SU-DHL-6 (cell line): Measurements from ENCODE around the gene DSCAML1.

Experiments used
- H2AFZ ChIP-seq: fragments of 200-600 bp; sonication (generic); 2 replicates; pipeline ENCODE4 v1.6.1; 2014; ENCODE audit warnings: low read depth, mild to moderate bottlenecking, moderate library complexity, mixed read lengths, antibody characterized with exemption, low read length; ENCODE audit not compliant: severe bottlenecking
- H3F3A ChIP-seq: fragments of 200-600 bp; shearing (Covaris generic); 2 replicates; pipeline ENCODE4 v1.6.0; 2016; ENCODE audit warnings: antibody characterized with exemption, mild to moderate bottlenecking; ENCODE audit not compliant: insufficient read depth
- H3K27ac ChIP-seq: fragments of 200-600 bp; sonication (generic); 2 replicates; pipeline ENCODE4 v1.5.1; 2016; ENCODE audit warnings: low read depth, mild to moderate bottlenecking, low read length, moderate library complexity, mixed read lengths
- H3K27me3 ChIP-seq: fragments of 200-600 bp; sonication (generic), shearing (Covaris generic); 2 replicates; pipeline ENCODE4 v1.6.0; 2014; ENCODE audit warnings: mild to moderate bottlenecking, low read length
- H3K36me3 ChIP-seq: fragments of 200-600 bp; sonication (generic); 2 replicates; pipeline ENCODE4 v1.6.1; 2014; ENCODE audit warnings: mild to moderate bottlenecking, low read length, mixed read lengths
- H3K4me2 ChIP-seq: fragments of 300-600, 200-600 bp; shearing (Covaris generic), sonication (generic); 2 replicates; pipeline ENCODE4 v1.6.0; 2014; ENCODE audit warnings: low read length, low read depth, mild to moderate bottlenecking; ENCODE audit not compliant: poor library complexity, severe bottlenecking
- H3K4me3 ChIP-seq: fragments of 200-600 bp; sonication (generic); 2 replicates; pipeline ENCODE4 v1.5.1; 2014; ENCODE audit warnings: antibody characterized with exemption, low read length, mild to moderate bottlenecking, mixed read lengths; ENCODE audit not compliant: insufficient read depth, poor library complexity, severe bottlenecking
- H3K79me2 ChIP-seq: fragments of 200-600 bp; sonication (generic); 2 replicates; pipeline ENCODE4 v1.6.1; 2014; ENCODE audit warnings: mild to moderate bottlenecking, low read length, moderate library complexity; ENCODE audit not compliant: insufficient read depth
- H3K9ac ChIP-seq: fragments of 200-600 bp; sonication (generic); 2 replicates; pipeline ENCODE4 v1.7.0; 2014; ENCODE audit warnings: mild to moderate bottlenecking, low read length
- H3K9me2 ChIP-seq: fragments of 200-600 bp; sonication (generic); replicated peaks from 2 replicates; pipeline ENCODE4 v1.6.1; 2014; ENCODE audit warnings: low read length; ENCODE audit not compliant: insufficient read depth
- H3K9me3 ChIP-seq: fragments of 200-600 bp; sonication (generic); 2 replicates; pipeline ENCODE4 v1.6.1; 2014; ENCODE audit warnings: low read length, mixed read lengths; ENCODE audit not compliant: insufficient read depth
- H4K20me1 ChIP-seq: fragments of 200-600 bp; sonication (generic); 2 replicates; pipeline ENCODE4 v1.6.1; 2014; ENCODE audit warnings: low read depth, mild to moderate bottlenecking, antibody characterized with exemption, low read length, moderate library complexity, mixed read lengths
- EZH2phosphoT487 ChIP-seq: fragments of 200-600 bp; sonication (generic), shearing (Covaris generic); conservative IDR thresholded peaks from 2 replicates; pipeline ENCODE4 v1.6.1; 2018; ENCODE audit warnings: mild to moderate bottlenecking, antibody characterized with exemption, low read length, moderate library complexity, mixed read lengths
- TF ChIP-seq, protein P1 (sequence below): fragments of 200-600 bp; sonication (generic); IDR thresholded peaks from one replicate; pipeline ENCODE4 v1.5.1; 2017; ENCODE audit warnings: antibody characterized with exemption, mild to moderate bottlenecking, low read length, moderate library complexity; ENCODE audit not compliant: insufficient read depth, poor library complexity, severe bottlenecking

The DSCAML1 gene

DNA sequence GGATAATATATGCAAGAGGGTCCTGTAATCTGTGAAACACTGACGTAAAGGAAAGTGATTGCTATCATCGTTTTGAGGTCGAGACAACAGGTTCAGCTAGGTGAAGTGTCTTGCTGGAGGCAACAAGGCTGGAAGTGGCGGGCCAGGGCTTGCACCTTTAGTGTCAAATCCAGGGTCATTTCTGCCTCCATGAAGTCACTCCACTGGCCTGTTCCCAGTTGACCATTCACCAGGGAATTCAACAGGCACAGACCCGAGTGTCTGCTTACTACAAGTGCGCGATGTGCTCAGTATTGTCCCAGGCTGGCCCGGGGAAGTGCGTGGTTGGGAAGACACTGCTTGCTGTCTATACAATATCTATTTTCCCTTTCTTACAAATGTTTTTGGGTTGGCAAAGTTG is 244.4 kb downstream of the DSCAML1 start:
- no peaks in the 10 kb centered on the region for H3K36me3 ChIP-seq
- H3K9ac ChIP-seq: no peak overlapping the region
- no peaks in the 10 kb centered on the region for H3K9me3 ChIP-seq
- no peak overlapping the region for H3K27ac ChIP-seq
- no peak overlapping the region for H3K4me2 ChIP-seq
- H3K4me3 ChIP-seq: no peak overlapping the region
- H3K9me2 ChIP-seq: no peaks in the 10 kb centered on the region
- no peaks in the 10 kb centered on the region for H4K20me1 ChIP-seq
- H3K79me2 ChIP-seq: no peaks in the 10 kb centered on the region
- no peaks in the 10 kb centered on the region for H3F3A ChIP-seq
- TF ChIP-seq, protein P1, sequence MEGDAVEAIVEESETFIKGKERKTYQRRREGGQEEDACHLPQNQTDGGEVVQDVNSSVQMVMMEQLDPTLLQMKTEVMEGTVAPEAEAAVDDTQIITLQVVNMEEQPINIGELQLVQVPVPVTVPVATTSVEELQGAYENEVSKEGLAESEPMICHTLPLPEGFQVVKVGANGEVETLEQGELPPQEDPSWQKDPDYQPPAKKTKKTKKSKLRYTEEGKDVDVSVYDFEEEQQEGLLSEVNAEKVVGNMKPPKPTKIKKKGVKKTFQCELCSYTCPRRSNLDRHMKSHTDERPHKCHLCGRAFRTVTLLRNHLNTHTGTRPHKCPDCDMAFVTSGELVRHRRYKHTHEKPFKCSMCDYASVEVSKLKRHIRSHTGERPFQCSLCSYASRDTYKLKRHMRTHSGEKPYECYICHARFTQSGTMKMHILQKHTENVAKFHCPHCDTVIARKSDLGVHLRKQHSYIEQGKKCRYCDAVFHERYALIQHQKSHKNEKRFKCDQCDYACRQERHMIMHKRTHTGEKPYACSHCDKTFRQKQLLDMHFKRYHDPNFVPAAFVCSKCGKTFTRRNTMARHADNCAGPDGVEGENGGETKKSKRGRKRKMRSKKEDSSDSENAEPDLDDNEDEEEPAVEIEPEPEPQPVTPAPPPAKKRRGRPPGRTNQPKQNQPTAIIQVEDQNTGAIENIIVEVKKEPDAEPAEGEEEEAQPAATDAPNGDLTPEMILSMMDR: no peak
- TF ChIP-seq EZH2phosphoT487: no peak
- no peaks in the 10 kb centered on the region for H3K27me3 ChIP-seq
- H2AFZ ChIP-seq: no peak overlapping the region

DNA sequence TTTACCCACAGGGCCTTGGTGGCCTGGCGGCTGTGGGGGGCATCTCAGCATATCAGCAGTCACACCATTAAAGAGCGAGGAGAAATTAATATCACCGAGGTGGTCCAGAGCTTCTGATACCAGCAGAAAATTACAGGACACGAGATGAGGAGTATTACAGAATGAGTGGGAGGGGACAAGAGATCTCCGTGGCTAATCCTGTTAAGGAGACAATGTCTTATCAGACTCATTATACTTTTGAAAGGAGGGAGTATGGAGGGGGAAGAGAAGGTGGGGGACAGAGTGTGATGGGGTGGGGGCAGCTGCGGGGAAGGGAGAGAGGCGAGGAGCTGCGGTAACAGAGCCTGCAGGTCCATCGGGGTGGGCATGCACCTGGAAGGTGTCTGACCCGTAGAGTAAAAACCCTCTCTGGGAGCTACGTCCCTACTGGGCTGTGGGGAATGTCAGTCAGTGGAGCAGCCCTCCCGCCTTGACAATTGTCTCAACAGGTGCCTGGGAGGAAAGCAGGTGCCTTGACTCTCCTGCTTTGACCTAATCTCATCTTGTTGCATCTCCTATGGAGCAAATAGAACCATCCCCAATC is 245.2 kb downstream of the DSCAML1 start:
- Histone ChIP-seq H3K27me3 (no peaks in the 10 kb centered on the region), H3K9me2 (no peaks in the 10 kb centered on the region), H3F3A (no peaks in the 10 kb centered on the region), H3K4me2 (no peak overlapping the region), H3K4me3 (no peak overlapping the region), H3K79me2 (no peaks in the 10 kb centered on the region), H3K27ac (no peak overlapping the region), H4K20me1 (no peaks in the 10 kb centered on the region), H3K36me3 (no peaks in the 10 kb centered on the region), H3K9me3 (no peaks in the 10 kb centered on the region), H2AFZ (no peak overlapping the region), H3K9ac (no peak overlapping the region)
- no peak for TF ChIP-seq EZH2phosphoT487
- TF ChIP-seq, protein P1: no peak

DNA sequence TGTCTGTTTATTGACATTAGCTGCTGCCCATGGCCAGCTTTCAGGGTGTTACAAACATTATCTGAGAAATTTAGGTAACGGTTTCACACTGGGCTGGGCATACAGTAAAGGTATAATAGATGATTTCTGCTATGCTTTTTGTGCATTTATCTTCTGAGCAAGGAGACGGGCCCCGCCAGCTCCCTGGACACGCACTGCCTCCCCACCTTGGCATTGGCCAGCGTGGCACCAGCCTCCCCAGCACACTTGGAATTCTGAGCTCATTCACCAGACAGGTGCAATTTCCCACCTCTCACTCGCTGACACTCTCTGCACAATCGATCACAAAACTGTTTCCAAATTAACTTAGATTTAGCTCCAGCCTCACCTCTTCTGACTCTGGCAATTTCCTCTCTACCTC is 246.6 kb downstream of the DSCAML1 start:
- Histone ChIP-seq H3K9me2 (no peaks in the 10 kb centered on the region), H3K36me3 (no peaks in the 10 kb centered on the region), H3K9ac (no peak overlapping the region), H3K4me2 (no peak overlapping the region), H3K4me3 (no peak overlapping the region), H3K27ac (no peak overlapping the region), H2AFZ (no peak overlapping the region), H3K9me3 (no peaks in the 10 kb centered on the region), H3F3A (no peaks in the 10 kb centered on the region), H4K20me1 (no peaks in the 10 kb centered on the region), H3K79me2 (no peaks in the 10 kb centered on the region), H3K27me3 (no peaks in the 10 kb centered on the region)
- TF ChIP-seq EZH2phosphoT487: no peak
- TF ChIP-seq, protein P1: no peak
